GM18861 (cell line): ENCODE measurements around the gene ATP6V0A4.
"Not testable (repeated sequence)": the region's sequence is repeated elsewhere in the genome, so short reads cannot be mapped to it uniquely, and the experiment has no call there.

Experiments
- ATAC-seq: cut with Tn5 transposase; IDR thresholded peaks from one replicate; pipeline ENCODE4 v1.9.1; 2021; ENCODE audit not compliant: unreplicated experiment

The ATP6V0A4 gene

GRCh38 chr7:138797715-138798320, at the start of gene ATP6V0A4, which contains the start of gene TMEM213:
ATP6V0A4 (minus strand) TSS chr7:138798196; CDS start chr7:138771247, 26,949 bp downstream.
TMEM213 (plus strand) TSS chr7:138797994; CDS start chr7:138798105, 111 bp downstream.
- ATAC-seq, result no peak

GRCh38 chr7:138845711-138846110, 47.7 kb upstream of the ATP6V0A4 start:
- no peak for ATAC-seq

- ATAC-seq, result no peak
Observed at GRCh38 chr7:138843632-138844580, 45.9 kb upstream of the ATP6V0A4 start.

GRCh38 chr7:138842111-138842510, 44.1 kb upstream of the ATP6V0A4 start:
- ATAC-seq, result no peak

- no peak for ATAC-seq
Observed at GRCh38 chr7:138838166-138838565, 40.2 kb upstream of the ATP6V0A4 start.

GRCh38 chr7:138837627-138838026, 39.6 kb upstream of the ATP6V0A4 start:
- ATAC-seq, result no peak

- no peak for ATAC-seq
Observed at GRCh38 chr7:138835087-138835486, 37.1 kb upstream of the ATP6V0A4 start.

- no peak for ATAC-seq
Observed at GRCh38 chr7:138834583-138834982, 36.6 kb upstream of the ATP6V0A4 start.

- no peak for ATAC-seq
Observed at GRCh38 chr7:138833596-138833995, 35.6 kb upstream of the ATP6V0A4 start.

- no peak for ATAC-seq
Observed at GRCh38 chr7:138832966-138833365, 35.0 kb upstream of the ATP6V0A4 start.

- ATAC-seq, result no peak
Observed at GRCh38 chr7:138829335-138829734, 31.3 kb upstream of the ATP6V0A4 start.

- ATAC-seq, result no peak
Observed at GRCh38 chr7:138828302-138828701, 30.3 kb upstream of the ATP6V0A4 start.

- ATAC-seq, result no peak
Observed at GRCh38 chr7:138825049-138825721, 27.2 kb upstream of the ATP6V0A4 start.

GRCh38 chr7:138822867-138823535, 25.0 kb upstream of the ATP6V0A4 start:
- ATAC-seq, result no peak

GRCh38 chr7:138821912-138822311, 23.9 kb upstream of the ATP6V0A4 start:
- ATAC-seq, result no peak

GRCh38 chr7:138819625-138820024, 21.6 kb upstream of the ATP6V0A4 start:
- ATAC-seq, result no peak

GRCh38 chr7:138816650-138817049, 18.7 kb upstream of the ATP6V0A4 start:
- no peak for ATAC-seq

- ATAC-seq, result no peak
Observed at GRCh38 chr7:138814816-138815332, 16.9 kb upstream of the ATP6V0A4 start.

- no peak for ATAC-seq
Observed at GRCh38 chr7:138813945-138814344, 15.9 kb upstream of the ATP6V0A4 start.

- ATAC-seq, result not testable (repeated sequence)
Observed at GRCh38 chr7:138811327-138811726, 13.3 kb upstream of the ATP6V0A4 start.

- ATAC-seq, result no peak
Observed at GRCh38 chr7:138809346-138809745, 11.3 kb upstream of the ATP6V0A4 start.
